GM20000 (cell line): ENCODE results near the gene GALNT11.
"Not testable (repeated sequence)": the region's sequence is repeated elsewhere in the genome, so short reads cannot be mapped to it uniquely, and the experiment has no call there.

Source experiments
- DNase-seq: peaks from one replicate; pipeline ENCODE4 v3.0.0; 2012; ENCODE audit warnings: low spot score
- TF ChIP-seq, protein P1 (sequence below): IDR thresholded peaks from 2 replicates; pipeline ENCODE4 v1.5.1; 2012; ENCODE audit warnings: mild to moderate bottlenecking, control low read depth; ENCODE audit errors: extremely low read depth, missing control alignments

GALNT11 gene

DNA sequence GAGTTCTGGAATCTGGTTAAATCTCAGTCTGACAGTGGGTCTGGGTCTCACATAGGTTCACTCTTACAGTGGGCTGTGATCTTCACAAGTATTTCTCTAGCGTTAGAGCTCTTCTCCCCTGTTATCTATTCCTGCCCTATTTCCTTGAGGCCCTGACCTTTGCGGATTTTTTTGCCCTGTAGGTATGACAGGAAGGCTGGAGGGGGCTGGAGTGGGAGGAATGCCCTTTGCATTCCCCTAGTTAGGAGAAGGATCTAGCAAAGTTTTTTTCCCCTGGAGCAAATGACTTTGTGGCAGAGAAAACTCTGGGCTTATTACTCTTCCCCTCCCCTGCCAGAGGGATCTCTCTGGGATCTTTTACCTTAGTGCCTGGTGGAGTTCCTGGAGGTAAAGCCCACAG lies 49.2 kb downstream of the GALNT11 start:
- TF ChIP-seq, protein P1, sequence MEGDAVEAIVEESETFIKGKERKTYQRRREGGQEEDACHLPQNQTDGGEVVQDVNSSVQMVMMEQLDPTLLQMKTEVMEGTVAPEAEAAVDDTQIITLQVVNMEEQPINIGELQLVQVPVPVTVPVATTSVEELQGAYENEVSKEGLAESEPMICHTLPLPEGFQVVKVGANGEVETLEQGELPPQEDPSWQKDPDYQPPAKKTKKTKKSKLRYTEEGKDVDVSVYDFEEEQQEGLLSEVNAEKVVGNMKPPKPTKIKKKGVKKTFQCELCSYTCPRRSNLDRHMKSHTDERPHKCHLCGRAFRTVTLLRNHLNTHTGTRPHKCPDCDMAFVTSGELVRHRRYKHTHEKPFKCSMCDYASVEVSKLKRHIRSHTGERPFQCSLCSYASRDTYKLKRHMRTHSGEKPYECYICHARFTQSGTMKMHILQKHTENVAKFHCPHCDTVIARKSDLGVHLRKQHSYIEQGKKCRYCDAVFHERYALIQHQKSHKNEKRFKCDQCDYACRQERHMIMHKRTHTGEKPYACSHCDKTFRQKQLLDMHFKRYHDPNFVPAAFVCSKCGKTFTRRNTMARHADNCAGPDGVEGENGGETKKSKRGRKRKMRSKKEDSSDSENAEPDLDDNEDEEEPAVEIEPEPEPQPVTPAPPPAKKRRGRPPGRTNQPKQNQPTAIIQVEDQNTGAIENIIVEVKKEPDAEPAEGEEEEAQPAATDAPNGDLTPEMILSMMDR = no peak
- no peak for DNase-seq

DNA sequence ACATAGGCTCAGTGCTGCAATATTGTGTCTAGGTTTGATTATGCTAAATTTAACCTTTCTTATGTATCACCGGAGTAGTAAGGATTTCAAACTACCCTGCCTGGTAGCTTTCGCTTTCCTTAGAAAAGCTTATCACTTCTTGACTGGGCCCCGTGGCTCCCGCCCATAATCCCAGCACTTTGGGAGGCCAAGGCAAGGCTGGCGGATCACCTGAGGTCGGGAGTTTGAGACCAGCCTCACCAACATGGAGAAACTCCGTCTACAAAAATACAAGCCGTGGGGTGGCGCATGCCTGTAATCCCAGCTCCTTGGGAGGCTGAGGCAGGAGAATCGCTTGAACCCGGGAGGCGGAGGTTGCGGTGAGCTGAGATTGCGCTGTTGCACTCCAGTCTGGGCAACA lies 49.9 kb downstream of the GALNT11 start:
- not testable (repeated sequence) for DNase-seq

DNA sequence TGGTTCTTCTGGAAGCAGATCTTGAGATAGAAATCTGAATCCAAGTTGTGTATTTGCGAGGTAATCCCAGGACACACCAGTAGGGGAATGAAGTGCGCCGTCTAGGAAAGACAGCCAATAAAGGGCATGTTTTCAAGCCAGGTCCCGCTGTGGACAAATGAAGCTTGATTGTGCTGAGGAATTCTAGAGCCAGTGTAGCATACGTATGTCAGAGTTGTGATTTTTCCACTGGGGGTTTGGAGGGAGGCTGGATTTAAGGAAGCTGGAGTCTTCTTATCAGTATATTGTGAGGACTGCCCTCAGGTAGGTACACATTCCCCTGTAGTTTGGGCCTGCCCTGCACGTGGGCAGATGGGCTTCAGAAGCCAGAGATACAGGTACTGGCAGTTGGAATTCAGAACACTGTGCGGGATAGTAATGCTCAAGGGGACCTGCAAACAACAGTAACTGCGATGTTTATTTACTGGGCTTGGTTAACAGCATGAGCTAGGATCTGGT lies 50.9 kb downstream of the GALNT11 start:
- TF ChIP-seq, protein P1 = no peak
- DNase-seq = no peak

DNA sequence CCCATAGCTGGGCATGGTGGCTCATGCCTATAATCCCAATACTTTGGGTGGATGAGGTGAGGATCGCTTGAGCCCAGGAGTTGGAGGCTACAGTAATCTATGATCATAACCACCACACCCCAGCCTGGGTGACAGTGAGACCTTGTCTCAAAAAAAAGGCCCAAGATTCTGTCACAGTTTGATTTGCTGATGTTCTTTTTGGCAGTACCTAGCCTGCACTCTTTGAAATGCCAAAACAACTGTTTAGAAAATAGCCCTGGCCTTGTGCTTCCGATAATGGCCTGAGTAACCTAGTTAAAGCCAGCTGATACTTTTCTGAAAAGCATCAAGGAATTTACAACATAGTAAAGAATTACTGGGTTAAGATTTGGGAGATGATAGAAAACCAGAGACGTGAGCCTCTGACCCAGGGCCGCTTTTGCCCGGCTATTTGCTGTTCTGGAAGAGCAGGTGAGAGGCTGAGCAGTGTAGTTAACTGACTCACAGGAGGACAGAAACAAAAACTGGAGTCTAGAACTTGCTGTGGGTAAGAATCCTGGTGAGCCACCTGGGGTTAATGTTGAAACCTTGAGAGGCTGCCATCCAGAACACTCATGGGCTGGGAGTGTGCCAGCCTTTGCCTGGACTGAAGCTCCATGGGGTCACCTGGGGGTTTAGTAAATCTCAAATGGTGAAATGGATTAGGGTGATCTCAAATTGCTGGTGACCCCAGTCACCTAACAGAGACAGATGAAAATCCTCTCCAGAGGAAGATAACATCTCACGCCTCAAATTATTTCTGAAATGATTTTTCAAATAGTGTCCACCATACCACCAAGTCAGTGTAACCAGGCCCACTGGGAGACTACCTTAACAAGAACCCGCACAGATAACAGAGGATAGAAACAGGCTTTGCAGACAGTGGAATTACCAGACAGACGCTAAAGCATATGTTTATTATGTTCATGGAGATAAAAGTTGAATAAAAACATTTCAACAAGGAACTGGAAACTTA lies 51.8 kb downstream of the GALNT11 start:
- TF ChIP-seq, protein P1 = no peak

DNA sequence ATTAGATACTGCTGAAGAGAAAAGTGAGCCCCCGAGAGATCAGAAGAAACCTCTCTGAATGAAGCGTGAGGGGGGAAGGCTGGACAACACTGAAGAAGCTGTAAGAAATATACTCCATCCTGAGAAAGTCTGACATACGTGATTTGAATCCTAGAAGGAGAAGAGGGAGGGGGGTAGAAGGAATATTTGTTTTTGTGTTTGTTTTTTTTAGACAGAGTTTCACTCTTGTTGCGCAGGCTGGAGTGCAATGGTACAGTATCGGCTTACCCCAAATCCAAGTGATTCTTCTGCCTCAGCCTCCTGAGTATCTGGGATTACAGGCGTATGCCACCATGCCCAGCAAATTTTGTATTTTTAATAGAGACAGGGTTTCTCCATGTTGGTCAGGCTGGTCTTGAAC lies 52.6 kb downstream of the GALNT11 start:
- TF ChIP-seq, protein P1 = no peak

More for the DNA sequence above, 51.8 kb downstream of the GALNT11 start:
- no peak for DNase-seq

DNA sequence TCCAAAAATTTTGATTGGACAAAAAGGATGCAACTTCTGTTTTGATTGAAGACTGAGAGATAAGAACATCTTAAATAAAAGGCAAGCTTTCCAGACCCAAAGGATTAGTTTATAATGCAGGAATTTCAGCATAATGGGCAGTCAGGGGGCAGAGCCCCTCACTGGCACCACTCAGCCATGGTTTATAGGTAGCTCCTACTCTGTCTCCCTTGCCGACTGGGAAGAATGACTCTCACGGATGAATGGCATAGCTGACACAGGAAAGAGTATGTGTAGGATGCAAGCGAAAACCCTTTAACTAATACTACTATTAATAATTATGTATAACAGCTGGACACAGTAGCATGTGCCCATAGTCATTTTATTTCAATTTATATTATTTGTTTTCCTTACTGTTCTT lies 53.3 kb downstream of the GALNT11 start:
- TF ChIP-seq, protein P1 = no peak
- no peak for DNase-seq

More for the DNA sequence above, 52.6 kb downstream of the GALNT11 start:
- no peak for DNase-seq

DNA sequence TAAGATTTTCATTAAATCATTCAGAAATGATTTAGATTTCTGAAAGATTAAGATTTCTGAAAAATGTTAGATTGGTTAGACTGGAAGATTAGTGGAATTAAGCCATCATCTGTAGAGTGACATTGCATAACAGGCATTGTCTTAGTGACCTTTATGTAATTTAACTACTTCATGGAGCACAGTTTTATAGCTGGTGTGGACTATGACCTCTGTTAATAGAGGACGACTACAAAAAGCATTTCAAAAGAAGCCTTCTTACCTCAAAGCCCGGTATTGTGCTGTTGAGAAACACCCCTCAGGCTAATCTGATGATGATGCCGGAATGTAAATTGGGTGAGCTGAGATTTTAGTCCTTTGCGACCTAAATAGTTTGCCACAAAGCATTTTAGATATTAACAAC lies 55.6 kb downstream of the GALNT11 start:
- DNase-seq = no peak
- TF ChIP-seq, protein P1 = no peak

DNA sequence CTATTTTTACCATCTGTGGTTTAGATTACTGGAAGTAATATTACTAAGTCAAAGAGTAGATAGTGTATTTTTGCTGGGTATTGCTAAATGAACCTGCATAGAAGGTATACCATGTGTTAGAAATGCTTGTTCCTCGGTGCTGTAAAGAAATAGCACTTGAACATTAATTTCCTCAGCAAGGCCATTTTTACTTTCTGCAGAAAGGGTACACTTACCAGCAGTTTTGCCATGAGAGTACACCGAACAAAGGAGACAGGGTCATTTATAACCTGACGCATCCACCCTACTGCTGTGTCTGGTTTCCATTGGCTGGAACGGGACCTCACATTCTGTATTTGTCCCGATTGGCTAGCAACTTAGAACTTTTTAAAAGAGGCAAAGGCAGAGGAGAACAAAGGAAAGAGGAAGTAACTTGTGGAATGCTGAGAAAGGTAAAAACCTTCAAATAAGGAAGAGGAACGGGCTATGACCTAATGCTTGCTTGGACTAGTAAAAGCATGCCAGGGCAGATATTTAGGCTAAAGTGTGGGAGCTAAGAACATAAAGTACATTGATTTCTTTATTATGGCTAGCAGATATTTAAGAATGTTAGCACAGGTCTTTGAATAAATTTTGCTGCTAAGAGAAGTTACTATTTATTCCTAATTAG lies 56.7 kb downstream of the GALNT11 start:
- not testable (repeated sequence) for DNase-seq
